Neural progenitor cell (in vitro differentiated cells): ENCODE data around the gene ANKS1B. TPM values are rescaled to one million over a fixed set of nuclear protein-coding genes. Genes with fewer than 3 reads are reported as not detected.

Source experiments
- DNase-seq: peaks from one replicate; pipeline ENCODE4 v3.0.0-alpha.2; 2016; ENCODE audit warnings: low spot score
- H2AFZ ChIP-seq: fragments of 200-600 bp; sonication (generic); replicated peaks from 2 replicates; pipeline ENCODE4 v1.6.1; 2016; ENCODE audit warnings: antibody characterized with exemption
- H3F3A ChIP-seq: fragments of 200-600 bp; sonication (generic); 2 replicates; pipeline ENCODE4 v1.6.1; 2016; ENCODE audit warnings: antibody characterized with exemption, low read depth
- H3K27ac ChIP-seq: fragments of 200-600 bp; sonication (generic); 2 replicates; pipeline ENCODE4 v1.5.1; 2016; ENCODE audit warnings: mild to moderate bottlenecking
- H3K27me3 ChIP-seq: fragments of 200-600 bp; sonication (generic); 2 replicates; pipeline ENCODE4 v1.6.1; 2016; ENCODE audit warnings: mild to moderate bottlenecking, moderate library complexity
- H3K36me3 ChIP-seq: fragments of 200-600 bp; sonication (generic); 2 replicates; pipeline ENCODE4 v1.5.1; 2016
- H3K4me1 ChIP-seq: fragments of 200-600 bp; sonication (generic); 2 replicates; pipeline ENCODE4 v1.6.1; 2016; ENCODE audit warnings: mixed run types
- H3K4me2 ChIP-seq: fragments of 200-600 bp; sonication (generic); 2 replicates; pipeline ENCODE4 v1.6.1; 2016
- H3K4me3 ChIP-seq: fragments of 200-600 bp; sonication (generic); 2 replicates; pipeline ENCODE4 v1.5.1; 2016
- H3K79me2 ChIP-seq: fragments of 200-600 bp; sonication (generic); 2 replicates; pipeline ENCODE4 v1.6.1; 2016; ENCODE audit warnings: low read depth
- H3K9ac ChIP-seq: fragments of 200-600 bp; sonication (generic); 2 replicates; pipeline ENCODE4 v1.6.1; 2016
- H3K9me3 ChIP-seq: fragments of 200-600 bp; sonication (generic); 2 replicates; pipeline ENCODE4 v1.5.1; 2016; ENCODE audit warnings: low read depth
- H4K20me1 ChIP-seq: fragments of 200-600 bp; sonication (generic); 2 replicates; pipeline ENCODE4 v1.6.1; 2016; ENCODE audit warnings: low read depth
- H3K27ac Mint-ChIP-seq: 3 replicates; pipeline ENCODE4 v1.8.0; 2021; ENCODE audit warnings: mixed read lengths
- H3K27me3 Mint-ChIP-seq: 2 replicates; pipeline ENCODE4 v1.8.0; 2022; ENCODE audit warnings: low read depth, mild to moderate bottlenecking, inconsistent platforms, moderate library complexity, mixed read lengths; ENCODE audit not compliant: insufficient read depth
- H3K36me3 Mint-ChIP-seq: 3 replicates; pipeline ENCODE4 v1.8.0; 2021; ENCODE audit warnings: mixed read lengths
- H3K4me1 Mint-ChIP-seq: 3 replicates; pipeline ENCODE4 v1.8.0; 2021; ENCODE audit warnings: mixed read lengths
- H3K4me3 Mint-ChIP-seq: 3 replicates; pipeline ENCODE4 v1.8.0; 2021; ENCODE audit warnings: mild to moderate bottlenecking, moderate library complexity, mixed read lengths
- H3K9me3 Mint-ChIP-seq: 3 replicates; pipeline ENCODE4 v1.8.0; 2020; ENCODE audit warnings: mixed read lengths
- CTCF ChIP-seq: fragments of 200-600 bp; sonication (generic); IDR thresholded peaks from 2 replicates; pipeline ENCODE4 v1.5.1; 2017; ENCODE audit warnings: antibody characterized with exemption, mild to moderate bottlenecking
- EZH2 ChIP-seq: fragments of 200-600 bp; sonication (generic); IDR thresholded peaks from 2 replicates; pipeline ENCODE4 v1.6.1; 2017; ENCODE audit warnings: antibody characterized with exemption, mild to moderate bottlenecking, moderate library complexity
- EZH2phosphoT487 ChIP-seq: fragments of 200-600 bp; sonication (generic); IDR thresholded peaks from 2 replicates; pipeline ENCODE4 v1.6.1; 2017; ENCODE audit warnings: antibody characterized with exemption
- total RNA-seq: library from RNA; depleted of rRNA; stranded (reverse); fragments of >200 nt; gene quantifications from 2 replicates; pipeline ENCODE4 v1.2.3, GENCODE V29; 2015; ENCODE audit warnings: low replicate concordance

Gene ANKS1B
- total RNA-seq, 1 donor from 2014 or later = 7.9 TPM

GRCh38 chr12:99004799-99005466 lies 979.8 kb downstream of the ANKS1B start:
- no peaks in the 10 kb centered on the region for H3K79me2 ChIP-seq
- no peaks in the 10 kb centered on the region for H3K9me3 ChIP-seq
- H3K27ac Mint-ChIP-seq = peak overlapping the region; percentile 92
- H2AFZ ChIP-seq = no peak overlapping the region
- TF ChIP-seq EZH2 (no peak), EZH2phosphoT487 (no peak), CTCF (no peak)
- H3F3A ChIP-seq = no peaks in the 10 kb centered on the region
- H3K27me3 Mint-ChIP-seq = peaks cover 2% of the 10 kb centered on the region
- no peak overlapping the region for H3K4me2 ChIP-seq
- H3K9me3 Mint-ChIP-seq = no peaks in the 10 kb centered on the region
- peaks cover 33% of the 10 kb centered on the region for H3K4me1 Mint-ChIP-seq
- no peak overlapping the region for H3K4me3 ChIP-seq
- peak; percentile 11 for DNase-seq
- H3K36me3 Mint-ChIP-seq = no peaks in the 10 kb centered on the region
- H3K4me3 Mint-ChIP-seq = no peak overlapping the region
- no peaks in the 10 kb centered on the region for H3K36me3 ChIP-seq
- H3K4me1 ChIP-seq = peaks cover 6% of the 10 kb centered on the region
- no peaks in the 10 kb centered on the region for H3K27me3 ChIP-seq
- H3K27ac ChIP-seq = no peak overlapping the region
- no peak overlapping the region for H3K9ac ChIP-seq
- no peaks in the 10 kb centered on the region for H4K20me1 ChIP-seq

- H3K4me1 Mint-ChIP-seq = peaks cover 27% of the 10 kb centered on the region
- Histone ChIP-seq H3K36me3 (no peaks in the 10 kb centered on the region), H3K4me1 (peaks cover 6% of the 10 kb centered on the region), H3K27ac (no peak overlapping the region), H3K27me3 (no peaks in the 10 kb centered on the region), H4K20me1 (no peaks in the 10 kb centered on the region), H2AFZ (no peak overlapping the region), H3K9me3 (no peaks in the 10 kb centered on the region), H3K4me3 (no peak overlapping the region), H3F3A (peaks cover 2% of the 10 kb centered on the region), H3K4me2 (no peak overlapping the region), H3K79me2 (no peaks in the 10 kb centered on the region), H3K9ac (no peak overlapping the region)
- no peaks in the 10 kb centered on the region for H3K36me3 Mint-ChIP-seq
- DNase-seq = no peak
- no peaks in the 10 kb centered on the region for H3K27me3 Mint-ChIP-seq
- no peaks in the 10 kb centered on the region for H3K9me3 Mint-ChIP-seq
- TF ChIP-seq EZH2phosphoT487 (no peak), CTCF (no peak), EZH2 (no peak)
- no peak overlapping the region for H3K27ac Mint-ChIP-seq
- no peak overlapping the region for H3K4me3 Mint-ChIP-seq
These were observed 982.0 kb downstream of the ANKS1B start for GRCh38 chr12:99002731-99003130.

GRCh38 chr12:99002156-99002555 lies 982.6 kb downstream of the ANKS1B start:
- Mint-ChIP-seq H3K4me3 (no peak overlapping the region), H3K4me1 (peaks cover 27% of the 10 kb centered on the region), H3K36me3 (no peaks in the 10 kb centered on the region), H3K9me3 (no peaks in the 10 kb centered on the region), H3K27ac (no peak overlapping the region), H3K27me3 (no peaks in the 10 kb centered on the region)
- Histone ChIP-seq H3K4me2 (no peak overlapping the region), H3K36me3 (no peaks in the 10 kb centered on the region), H3K4me1 (peaks cover 6% of the 10 kb centered on the region), H3K9ac (no peak overlapping the region), H3K79me2 (no peaks in the 10 kb centered on the region), H2AFZ (no peak overlapping the region), H4K20me1 (no peaks in the 10 kb centered on the region), H3K4me3 (no peak overlapping the region), H3K9me3 (no peaks in the 10 kb centered on the region), H3K27me3 (no peaks in the 10 kb centered on the region), H3K27ac (no peak overlapping the region), H3F3A (peaks cover 2% of the 10 kb centered on the region)
- DNase-seq = no peak
- TF ChIP-seq EZH2phosphoT487 (no peak), EZH2 (no peak), CTCF (no peak)
